Mesendoderm (in vitro differentiated cells): Measurements from ENCODE around the gene CCDC200. TPM values are rescaled to one million over a fixed set of nuclear protein-coding genes. Genes with fewer than 3 reads are reported as not detected.
"Not testable (repeated sequence)": the region's sequence is repeated elsewhere in the genome, so short reads cannot be mapped to it uniquely, and the experiment has no call there.

ENCODE experiments used
- DNase-seq: peaks from one replicate; pipeline ENCODE4 v3.0.0; 2013
- H2AK5ac ChIP-seq: 2 replicates; pipeline ENCODE4 v1.6.1; 2013; ENCODE audit warnings: low read length, inconsistent platforms
- H2BK120ac ChIP-seq: 2 replicates; pipeline ENCODE4 v1.6.1; 2013; ENCODE audit warnings: low read depth, mild to moderate bottlenecking, low read length, moderate library complexity, mixed read lengths
- H2BK15ac ChIP-seq: replicated peaks from 2 replicates; pipeline ENCODE4 v1.6.1; 2013; ENCODE audit warnings: low read depth, mild to moderate bottlenecking, moderate library complexity
- H2BK5ac ChIP-seq: 2 replicates; pipeline ENCODE4 v1.6.1; 2013; ENCODE audit warnings: low read length, inconsistent platforms
- H3K18ac ChIP-seq: 2 replicates; pipeline ENCODE4 v1.6.1; 2013; ENCODE audit warnings: mild to moderate bottlenecking, low read length, mixed read lengths
- H3K23ac ChIP-seq: one replicate; pipeline ENCODE4 v1.6.1; 2013; ENCODE audit warnings: low read length
- H3K27ac ChIP-seq: 2 replicates; pipeline ENCODE4 v1.5.1; 2013; ENCODE audit warnings: low read depth, mild to moderate bottlenecking, inconsistent platforms, low read length, moderate library complexity
- H3K27me3 ChIP-seq: 2 replicates; pipeline ENCODE4 v1.6.1; 2013; ENCODE audit warnings: low read length, control low read depth, mild to moderate bottlenecking, inconsistent platforms; ENCODE audit not compliant: insufficient read depth, poor library complexity
- H3K36me3 ChIP-seq: 2 replicates; pipeline ENCODE4 v1.6.1; 2013; ENCODE audit warnings: low read length, inconsistent platforms; ENCODE audit not compliant: control insufficient read depth, insufficient read depth
- H3K4ac ChIP-seq: one replicate; pipeline ENCODE4 v1.6.1; 2013; ENCODE audit warnings: low read depth, mild to moderate bottlenecking, low read length, moderate library complexity
- H3K4me1 ChIP-seq: 2 replicates; pipeline ENCODE4 v1.6.1; 2013; ENCODE audit warnings: low read depth, low read length, inconsistent platforms; ENCODE audit not compliant: control insufficient read depth
- H3K4me2 ChIP-seq: 2 replicates; pipeline ENCODE4 v1.6.1; 2013; ENCODE audit warnings: low read length
- H3K4me3 ChIP-seq: 2 replicates; pipeline ENCODE4 v1.5.1; 2013; ENCODE audit warnings: mild to moderate bottlenecking, low read length
- H3K56ac ChIP-seq: one replicate; pipeline ENCODE4 v1.6.1; 2013; ENCODE audit warnings: low read length
- H3K79me1 ChIP-seq: 2 replicates; pipeline ENCODE4 v1.6.1; 2013; ENCODE audit warnings: low read length, inconsistent platforms
- H3K79me2 ChIP-seq: 2 replicates; pipeline ENCODE4 v1.6.1; 2013; ENCODE audit warnings: mild to moderate bottlenecking, low read length; ENCODE audit not compliant: control insufficient read depth, insufficient read depth
- H3K9ac ChIP-seq: 2 replicates; pipeline ENCODE4 v1.6.1; 2013; ENCODE audit warnings: low read length, inconsistent platforms
- H4K5ac ChIP-seq: one replicate; pipeline ENCODE4 v1.6.1; 2013; ENCODE audit warnings: low read length
- H4K8ac ChIP-seq: one replicate; pipeline ENCODE4 v1.6.1; 2013; ENCODE audit warnings: low read depth, mild to moderate bottlenecking, control low read depth, low read length, moderate library complexity
- WGBS: extraction: QIAGEN DNeasy Blood & Tissue Kit; methylation state at CpG from one replicate; pipeline ENCODE4 v1.1.7; 2013; ENCODE audit warnings: low lambda C conversion rate, missing lambda C conversion rate; ENCODE audit not compliant: insufficient coverage; ENCODE audit errors: extremely low coverage; 5-methylcytosine and 5-hydroxymethylcytosine counted together
- polyA plus RNA-seq, 2 experiments: library from polyadenylated mRNA; stranded (reverse); fragments of 200-250 nt; gene quantifications; one replicate each; pipeline ENCODE4 v1.2.3, GENCODE V29; 2013

The CCDC200 gene
- not detected for polyA plus RNA-seq (2013, experiment 1 of 2)
- polyA plus RNA-seq (2013, experiment 2 of 2) = not detected

- H3K79me1 ChIP-seq, H3K23ac ChIP-seq, H2BK5ac ChIP-seq, H3K36me3 ChIP-seq, H2BK15ac ChIP-seq, DNase-seq, H3K9ac ChIP-seq, H2AK5ac ChIP-seq, H3K4me1 ChIP-seq, H2BK120ac ChIP-seq, H3K79me2 ChIP-seq, H3K4me3 ChIP-seq, H3K27ac ChIP-seq, H4K8ac ChIP-seq, H4K5ac ChIP-seq, H3K27me3 ChIP-seq, H3K4me2 ChIP-seq, H3K56ac ChIP-seq, H3K18ac ChIP-seq, H3K4ac ChIP-seq: not testable (repeated sequence)
- no CpG with 5 or more reads among the region's 7 CpGs for WGBS
Observed at GRCh38 chr17:43228020-43228782, at the start of gene CCDC200. CCDC200 (minus strand) TSS chr17:43228623; CDS start chr17:43228554, 69 bp downstream.

DNA sequence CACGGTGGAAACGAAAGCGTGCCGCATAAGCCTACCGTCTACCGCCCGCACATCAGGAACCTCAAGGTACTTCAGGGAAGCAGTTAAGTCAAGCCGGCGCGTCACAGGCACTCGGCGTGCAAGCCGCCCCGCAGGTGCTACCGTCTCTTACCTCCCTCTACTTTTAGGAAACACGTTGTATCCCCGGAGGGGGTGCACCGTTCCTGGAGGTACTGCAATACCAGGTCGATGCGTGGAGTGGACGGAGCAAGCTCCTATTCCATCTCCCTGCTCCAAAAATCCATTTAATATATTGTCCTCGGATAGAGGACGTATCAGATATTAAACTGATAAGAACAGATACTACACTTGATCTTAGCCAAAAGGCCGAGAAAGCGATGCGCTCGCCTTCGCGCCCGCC is 44.5 kb upstream of the CCDC200 start:
- WGBS = no CpG with 5 or more reads among the region's 30 CpGs
- H4K8ac ChIP-seq, H2BK15ac ChIP-seq, DNase-seq, H2AK5ac ChIP-seq, H3K23ac ChIP-seq, H3K79me2 ChIP-seq, H3K79me1 ChIP-seq, H3K9ac ChIP-seq, H3K18ac ChIP-seq, H3K56ac ChIP-seq, H3K4ac ChIP-seq, H3K4me3 ChIP-seq, H3K4me1 ChIP-seq, H3K36me3 ChIP-seq, H4K5ac ChIP-seq, H3K27ac ChIP-seq, H2BK120ac ChIP-seq, H2BK5ac ChIP-seq, H3K27me3 ChIP-seq, H3K4me2 ChIP-seq: not testable (repeated sequence)

DNA sequence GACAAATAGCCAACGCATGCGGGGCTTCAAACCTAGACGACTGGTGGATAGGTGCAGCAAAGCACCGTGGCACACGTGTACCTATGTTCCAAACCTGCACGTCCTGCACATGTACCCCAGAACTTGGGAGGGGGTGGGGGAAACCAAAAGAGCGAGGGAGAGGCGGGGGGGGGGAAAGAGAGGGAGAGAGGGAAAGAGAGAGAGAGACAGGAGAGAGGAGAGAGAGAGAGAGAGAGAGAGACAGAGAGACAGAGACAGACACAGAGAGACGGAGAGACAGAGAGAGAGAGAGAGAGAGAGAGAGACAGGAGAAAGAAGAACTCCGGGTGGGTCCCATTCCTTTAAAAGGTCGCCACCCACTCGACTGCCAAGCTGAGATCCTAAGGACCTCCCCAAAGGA is 44.1 kb upstream of the CCDC200 start:
- not testable (repeated sequence) for H3K79me2 ChIP-seq, H4K8ac ChIP-seq, H3K27ac ChIP-seq, H2BK120ac ChIP-seq, H4K5ac ChIP-seq, H3K18ac ChIP-seq, H3K4ac ChIP-seq, H2BK15ac ChIP-seq, H3K9ac ChIP-seq, H3K4me3 ChIP-seq, H3K4me1 ChIP-seq, H2BK5ac ChIP-seq, H3K4me2 ChIP-seq, H3K56ac ChIP-seq, H3K23ac ChIP-seq, H3K27me3 ChIP-seq, H2AK5ac ChIP-seq, H3K36me3 ChIP-seq, H3K79me1 ChIP-seq, DNase-seq
- WGBS = no CpG with 5 or more reads among the region's 12 CpGs

- H2BK15ac ChIP-seq, DNase-seq, H3K56ac ChIP-seq, H2BK5ac ChIP-seq, H3K36me3 ChIP-seq, H3K79me1 ChIP-seq, H3K4ac ChIP-seq, H3K4me2 ChIP-seq, H3K27me3 ChIP-seq, H2BK120ac ChIP-seq, H3K79me2 ChIP-seq, H3K9ac ChIP-seq, H3K23ac ChIP-seq, H3K4me3 ChIP-seq, H3K18ac ChIP-seq, H2AK5ac ChIP-seq, H3K27ac ChIP-seq, H4K5ac ChIP-seq, H3K4me1 ChIP-seq, H4K8ac ChIP-seq: not testable (repeated sequence)
- WGBS = no CpG with 5 or more reads among the region's 43 CpGs
Observed at GRCh38 chr17:43270552-43271504, 42.4 kb upstream of the CCDC200 start.

- not testable (repeated sequence) for H4K5ac ChIP-seq, H3K79me2 ChIP-seq, H3K9ac ChIP-seq, H2BK5ac ChIP-seq, H3K4me3 ChIP-seq, H2BK120ac ChIP-seq, H3K79me1 ChIP-seq, H3K18ac ChIP-seq, H2BK15ac ChIP-seq, H3K4me1 ChIP-seq, H3K36me3 ChIP-seq, H3K4ac ChIP-seq, H3K27me3 ChIP-seq, H3K4me2 ChIP-seq, H3K27ac ChIP-seq, H2AK5ac ChIP-seq, H4K8ac ChIP-seq, H3K23ac ChIP-seq, DNase-seq, H3K56ac ChIP-seq
- WGBS = no CpG with 5 or more reads among the region's 23 CpGs
Observed at GRCh38 chr17:43246456-43246855, 18.0 kb upstream of the CCDC200 start.
